HG03159 (cell line): Measurements from ENCODE around the gene CACNA1I.
"Not testable (repeated sequence)": the region's sequence is repeated elsewhere in the genome, so short reads cannot be mapped to it uniquely, and the experiment has no call there.

Experiments used
- ATAC-seq: cut with Tn5 transposase; IDR thresholded peaks from one replicate; pipeline ENCODE4 v1.9.1; 2021; ENCODE audit warnings: mild to moderate bottlenecking, moderate library complexity; ENCODE audit not compliant: unreplicated experiment

Gene CACNA1I

GRCh38 chr22:39731881-39732555 is 161.5 kb downstream of the CACNA1I start:
- ATAC-seq: no peak

- ATAC-seq: no peak
Observed at GRCh38 chr22:39732625-39733024, 162.1 kb downstream of the CACNA1I start.

GRCh38 chr22:39733191-39733590 is 162.6 kb downstream of the CACNA1I start:
- ATAC-seq: no peak

- ATAC-seq: not testable (repeated sequence)
Observed at GRCh38 chr22:39734046-39734445, 163.5 kb downstream of the CACNA1I start.

- ATAC-seq: no peak
Observed at GRCh38 chr22:39734866-39735265, 164.3 kb downstream of the CACNA1I start.

GRCh38 chr22:39735776-39736175 is 165.2 kb downstream of the CACNA1I start:
- ATAC-seq: no peak

GRCh38 chr22:39738746-39739145 is 168.2 kb downstream of the CACNA1I start:
- no peak for ATAC-seq
